Ascending aorta (tissue), 2 donors: ENCODE results near the gene SLC26A9. TPM values are rescaled to one million over a fixed set of nuclear protein-coding genes. Genes with fewer than 3 reads are reported as not detected.

ENCODE experiments used
- DNase-seq, 2 donors: peaks; one replicate each; pipeline ENCODE4 v3.0.0-alpha.2; 2019; ENCODE audit warnings: low spot score in 2 of 2
- H3K27ac ChIP-seq, 2 donors: fragments of 200-600 bp; sonication (generic); one replicate each; pipeline ENCODE4 v1.5.1; 2016 to 2017; ENCODE audit warnings: mild to moderate bottlenecking in 1 of 2
- H3K27me3 ChIP-seq: fragments of 200-600 bp; sonication (generic); one replicate; pipeline ENCODE4 v1.5.1; 2017
- H3K36me3 ChIP-seq, 2 donors: fragments of 200-600 bp; sonication (generic); one replicate each; pipeline ENCODE4 v1.5.1; 2016
- H3K4me1 ChIP-seq, 2 donors: fragments of 200-600 bp; sonication (generic); one replicate each; pipeline ENCODE4 v1.5.1; 2016 to 2017; ENCODE audit warnings: mild to moderate bottlenecking in 1 of 2
- H3K4me3 ChIP-seq, 2 donors: fragments of 200-600 bp; sonication (generic); one replicate each; pipeline ENCODE4 v1.5.1; 2016 to 2017; ENCODE audit warnings: mild to moderate bottlenecking in 1 of 2
- H3K9me3 ChIP-seq, 2 donors: fragments of 200-600 bp; sonication (generic); one replicate each; pipeline ENCODE4 v1.5.1; 2016
- CTCF ChIP-seq, 3 experiments: fragments of 200-600 bp in 2 of 3; fragments of 450-650 bp in 1 of 3; sonication (generic) in 2 of 3; IDR thresholded peaks; one replicate each; pipeline ENCODE4 v1.5.1; 2016 to 2019; ENCODE audit warnings: antibody characterized with exemption in 3 of 3, mild to moderate bottlenecking in 1 of 3, moderate library complexity in 1 of 3
- intact Hi-C: fragments of 100-400 bp; cut with DNase I; formaldehyde crosslinking; loops from one replicate; pipeline ENCODE4 v1.15.1; 2023
- total RNA-seq: library from RNA; depleted of rRNA; stranded (reverse); fragments of >200 nt; gene quantifications from one replicate; pipeline ENCODE4 v1.1.0, GENCODE V29; 2016

The SLC26A9 gene
- total RNA-seq, 1 donor from 2014 or later: not detected

- no peaks in the 10 kb centered on the region for H3K9me3 ChIP-seq
- peaks cover 7 to 12% of the 10 kb centered on the region in 2 donors for H3K4me1 ChIP-seq
- no peaks in the 10 kb centered on the region for H3K27me3 ChIP-seq
- no peak for TF ChIP-seq CTCF (IDR thresholded peaks at IDR 0.05)
- intact Hi-C loops: no loop called here
- no peak overlapping the region for H3K27ac ChIP-seq
- H3K4me3 ChIP-seq: no peak overlapping the region
- no peak for DNase-seq
- peaks cover 0 to 9% of the 10 kb centered on the region in 2 donors for H3K36me3 ChIP-seq
These were observed 45.3 kb upstream of the SLC26A9 start for GRCh38 chr1:205988585-205988995.

DNA sequence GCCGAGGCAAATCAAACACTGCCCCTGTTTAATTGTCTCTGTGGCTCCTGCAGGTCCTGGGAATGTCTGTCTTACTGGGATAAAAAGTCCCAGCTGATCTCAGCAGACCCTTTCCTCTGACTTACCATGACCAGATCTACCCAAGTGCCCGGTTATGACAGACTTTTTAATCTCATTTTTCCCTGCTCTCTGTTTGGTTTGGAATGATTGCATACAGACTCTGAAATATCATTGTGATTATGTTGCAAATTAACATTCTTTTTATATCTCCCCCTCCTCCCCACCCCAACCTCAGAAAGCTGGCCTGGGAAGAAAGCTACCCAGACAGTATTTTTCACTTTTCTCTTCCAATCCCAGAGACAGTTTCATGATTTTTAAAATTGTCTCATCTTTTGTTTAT is 43.6 kb upstream of the SLC26A9 start:
- H3K36me3 ChIP-seq: peaks cover 0 to under 1% of the 10 kb centered on the region in 2 donors
- H3K27ac ChIP-seq: peak overlapping the region; percentile 9 to 53
- peaks cover 7 to 12% of the 10 kb centered on the region in 2 donors for H3K4me1 ChIP-seq
- no peak for DNase-seq
- no peak overlapping the region for H3K4me3 ChIP-seq
- H3K27me3 ChIP-seq: no peaks in the 10 kb centered on the region
- H3K9me3 ChIP-seq: no peaks in the 10 kb centered on the region
- intact Hi-C loops: no loop called here
- no peak for TF ChIP-seq CTCF (IDR thresholded peaks at IDR 0.05)

GRCh38 chr1:205986292-205986691 is 43.0 kb upstream of the SLC26A9 start:
- intact Hi-C loops: no loop called here

DNA sequence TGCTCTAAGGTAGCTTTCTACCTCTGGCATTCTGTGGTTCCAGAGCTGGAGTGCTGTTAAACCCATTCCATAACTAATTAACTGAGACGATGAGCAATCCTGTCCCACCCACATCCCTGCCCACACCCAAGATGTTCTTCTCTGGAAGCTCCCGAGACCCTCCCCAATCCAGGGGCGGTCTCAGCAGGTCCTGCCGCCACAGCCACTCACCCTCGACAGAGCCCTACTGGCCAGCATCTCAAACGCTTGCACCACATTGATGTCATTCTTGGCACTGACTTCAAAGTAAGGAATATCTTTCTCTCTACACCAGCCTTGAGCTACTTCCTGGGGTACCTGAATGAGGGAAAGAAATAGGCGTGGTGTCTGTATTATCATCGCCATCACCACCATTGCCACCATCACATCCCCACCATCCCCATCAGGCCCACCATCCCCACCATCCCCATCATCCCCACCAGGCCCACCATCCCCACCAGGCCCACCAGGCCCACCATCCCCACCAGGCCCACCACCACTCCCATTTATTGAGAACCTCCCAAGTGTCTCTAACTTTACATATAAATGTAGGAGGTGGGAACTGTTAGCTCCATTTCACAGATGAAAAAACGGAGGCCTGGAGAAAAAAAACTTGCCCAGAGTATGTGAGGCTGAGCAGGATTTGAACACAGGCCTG is 42.2 kb upstream of the SLC26A9 start:
- DNase-seq: no peak
- Histone ChIP-seq H3K4me3 (no peak overlapping the region), H3K36me3 (no peaks in the 10 kb centered on the region), H3K9me3 (no peaks in the 10 kb centered on the region), H3K4me1 (peaks cover 7 to 12% of the 10 kb centered on the region in 2 donors), H3K27me3 (no peaks in the 10 kb centered on the region), H3K27ac (no peak overlapping the region)
- intact Hi-C loops: loop anchor here (2.0 kb wide), 1 partner anchor 121 kb away; no protein-coding TSS in a partner anchor
- TF ChIP-seq CTCF (IDR thresholded peaks at IDR 0.05): no peak

More at GRCh38 chr1:205986292-205986691, 43.0 kb upstream of the SLC26A9 start:
- Histone ChIP-seq H3K4me1 (peaks cover 7 to 12% of the 10 kb centered on the region in 2 donors), H3K9me3 (no peaks in the 10 kb centered on the region), H3K27me3 (no peaks in the 10 kb centered on the region), H3K36me3 (no peaks in the 10 kb centered on the region), H3K27ac (peak overlapping the region in 1 of 2 donors; percentile 53), H3K4me3 (no peak overlapping the region)
- TF ChIP-seq CTCF (IDR thresholded peaks at IDR 0.05): no peak
- DNase-seq: no peak

DNA sequence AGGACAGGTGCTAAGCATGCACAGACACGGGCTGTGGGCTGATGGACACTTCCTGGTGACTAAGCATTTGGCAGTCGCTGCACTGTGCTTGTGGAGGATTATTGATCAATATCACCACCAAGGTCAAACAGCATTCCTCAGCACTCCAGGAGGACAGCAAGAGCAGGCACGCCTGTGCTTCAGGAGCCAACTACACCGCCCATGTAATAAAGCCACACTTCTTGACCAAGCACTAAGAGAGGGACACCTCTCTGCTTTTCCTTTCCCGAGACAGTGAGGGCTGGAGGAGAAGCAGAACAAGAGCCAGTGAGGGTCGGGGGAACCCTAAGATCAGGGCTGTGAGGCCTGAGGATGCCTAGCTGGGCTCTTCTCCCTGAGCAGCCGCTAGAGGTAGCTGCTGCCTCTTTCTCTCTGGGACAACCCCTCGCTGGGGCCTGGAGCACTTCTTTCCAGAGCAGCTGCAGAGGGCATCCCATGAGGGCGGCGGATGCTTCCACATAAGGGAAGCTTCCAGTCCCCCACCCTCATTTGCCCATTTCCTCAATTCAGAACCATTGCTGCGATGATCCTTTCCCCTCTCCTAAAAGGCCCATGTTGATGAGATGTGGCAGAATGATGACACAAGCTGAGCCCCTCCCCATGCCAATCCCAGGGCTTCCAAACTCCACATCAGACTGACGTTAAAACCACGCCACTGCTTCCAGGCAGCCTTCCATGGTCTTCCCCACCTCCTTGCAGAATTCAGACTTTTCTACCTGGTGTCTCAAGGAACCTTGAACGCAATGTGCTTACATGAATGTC is 40.9 kb upstream of the SLC26A9 start:
- intact Hi-C loops: loop anchor here (2.0 kb wide), 1 partner anchor 123 kb away; no protein-coding TSS in a partner anchor
- no peaks in the 10 kb centered on the region for H3K36me3 ChIP-seq
- DNase-seq: no peak
- peaks cover 7 to 12% of the 10 kb centered on the region in 2 donors for H3K4me1 ChIP-seq
- H3K27ac ChIP-seq: no peak overlapping the region
- no peak overlapping the region for H3K4me3 ChIP-seq
- no peaks in the 10 kb centered on the region for H3K9me3 ChIP-seq
- H3K27me3 ChIP-seq: no peaks in the 10 kb centered on the region
- TF ChIP-seq CTCF (IDR thresholded peaks at IDR 0.05): peak; percentile 46 to 60 (median 51)
